Posterior cingulate gyrus (tissue), 11 donors: ENCODE data around the gene PDGFB.

Experiments used
- DNase-seq, 10 donors: peaks; one replicate each; pipeline versions ENCODE4 v3.0.0 to v3.0.0-alpha.2; 2020 to 2021; ENCODE audit warnings: mixed read lengths in 3 of 10
- intact Hi-C: fragments of 100-400 bp; cut with DNase I; formaldehyde crosslinking; loops from one replicate; pipeline ENCODE4 v1.15.1; 2023

PDGFB gene

GRCh38 chr22:39278040-39278439, 33.3 kb upstream of the PDGFB start:
- intact Hi-C loops, result no loop called here
- no peak for DNase-seq

- intact Hi-C loops, result no loop called here
- DNase-seq, result no peak
These were observed 32.4 kb upstream of the PDGFB start for GRCh38 chr22:39277142-39277607.

- no peak for DNase-seq
- intact Hi-C loops, result no loop called here
These were observed 31.8 kb upstream of the PDGFB start for GRCh38 chr22:39276440-39277141.

- intact Hi-C loops, result no loop called here
- DNase-seq, result peak in 1 of 10 donors; percentile 73
These were observed 31.1 kb upstream of the PDGFB start for GRCh38 chr22:39275814-39276439.

GRCh38 chr22:39273950-39274887, 29.4 kb upstream of the PDGFB start:
- intact Hi-C loops, result no loop called here
- DNase-seq, result no peak

GRCh38 chr22:39270792-39271191, 26.0 kb upstream of the PDGFB start:
- intact Hi-C loops, result no loop called here
- no peak for DNase-seq

GRCh38 chr22:39270280-39270679, 25.5 kb upstream of the PDGFB start:
- intact Hi-C loops, result no loop called here

GRCh38 chr22:39269095-39269790, 24.5 kb upstream of the PDGFB start:
- intact Hi-C loops, result no loop called here
- no peak for DNase-seq

More at GRCh38 chr22:39270280-39270679, 25.5 kb upstream of the PDGFB start:
- no peak for DNase-seq

- intact Hi-C loops, result no loop called here
- DNase-seq, result no peak
These were observed 23.9 kb upstream of the PDGFB start for GRCh38 chr22:39268645-39269044.

- no peak for DNase-seq
- intact Hi-C loops, result no loop called here
These were observed 23.2 kb upstream of the PDGFB start for GRCh38 chr22:39267974-39268373.

GRCh38 chr22:39266398-39267030, 21.7 kb upstream of the PDGFB start:
- intact Hi-C loops, result no loop called here
- DNase-seq, result no peak

GRCh38 chr22:39265143-39265886, 20.5 kb upstream of the PDGFB start:
- intact Hi-C loops, result no loop called here
- no peak for DNase-seq

- intact Hi-C loops, result no loop called here
- DNase-seq, result peak in 1 of 10 donors; percentile 37
These were observed 19.7 kb upstream of the PDGFB start for GRCh38 chr22:39264349-39265038.

- intact Hi-C loops, result no loop called here
- DNase-seq, result no peak
These were observed 19.0 kb upstream of the PDGFB start for GRCh38 chr22:39263626-39264348.

- no peak for DNase-seq
- intact Hi-C loops, result no loop called here
These were observed 14.9 kb upstream of the PDGFB start for GRCh38 chr22:39259666-39260065.

- DNase-seq, result no peak
- intact Hi-C loops, result no loop called here
These were observed 13.2 kb upstream of the PDGFB start for GRCh38 chr22:39257901-39258475.

GRCh38 chr22:39256979-39257378, 12.2 kb upstream of the PDGFB start:
- intact Hi-C loops, result no loop called here

GRCh38 chr22:39256186-39256552, 11.4 kb upstream of the PDGFB start:
- DNase-seq, result no peak
- intact Hi-C loops, result no loop called here

More at GRCh38 chr22:39256979-39257378, 12.2 kb upstream of the PDGFB start:
- DNase-seq, result no peak
